Upper lobe of left lung (tissue), 6 donors: Measurements from ENCODE around the gene DELE1. TPM values are rescaled to one million over a fixed set of nuclear protein-coding genes. Genes with fewer than 3 reads are reported as not detected.

Source experiments
- ATAC-seq, 2 donors: fragments of 200-7000 bp; cut with Tn5 transposase; one replicate each; pipeline ENCODE4 v1.9.1; 2022; ENCODE audit warnings: mild to moderate bottlenecking in 2 of 2, moderate library complexity in 2 of 2; ENCODE audit not compliant: low FRiP score in 2 of 2
- DNase-seq, 2 donors: peaks; one replicate each; pipeline ENCODE4 v3.0.0-alpha.2; 2019 to 2020
- H3K27ac ChIP-seq, 4 donors: fragments of 200-600 bp; sonication (generic); one replicate each; pipeline ENCODE4 v1.5.1; 2016 to 2019
- H3K27me3 ChIP-seq, 4 donors: fragments of 200-600 bp; sonication (generic); one replicate each; pipeline ENCODE4 v1.5.1; 2017 to 2019
- H3K36me3 ChIP-seq, 4 donors: fragments of 200-600 bp; sonication (generic); one replicate each; pipeline ENCODE4 v1.5.1; 2016 to 2019
- H3K4me1 ChIP-seq, 4 donors: fragments of 200-600 bp; sonication (generic); one replicate each; pipeline ENCODE4 v1.5.1; 2018 to 2019
- H3K4me3 ChIP-seq, 4 donors: fragments of 200-600 bp; sonication (generic); one replicate each; pipeline ENCODE4 v1.5.1; 2017 to 2019; ENCODE audit warnings: mild to moderate bottlenecking in 2 of 4, moderate library complexity in 1 of 4
- H3K9me3 ChIP-seq, 4 donors: fragments of 200-600 bp; sonication (generic); one replicate each; pipeline ENCODE4 v1.5.1; 2018 to 2019
- CTCF ChIP-seq, 6 experiments: fragments of 450-650 bp in 4 of 6; fragments of 200-600 bp in 2 of 6; sonication (generic) in 2 of 6; IDR thresholded peaks; one replicate each; pipeline ENCODE4 v1.5.1; 2016 to 2019; ENCODE audit warnings: antibody characterized with exemption in 6 of 6
- EP300 ChIP-seq, 4 donors: sonication (generic); formaldehyde crosslinking; IDR thresholded peaks; one replicate each; pipeline ENCODE4 v1.5.1; 2017; ENCODE audit warnings: antibody characterized with exemption in 4 of 4, control low read depth in 2 of 4
- POLR2A ChIP-seq, 4 donors: fragments of 450-650 bp; IDR thresholded peaks; one replicate each; pipeline ENCODE4 v1.5.1; 2016 to 2017; ENCODE audit warnings: antibody characterized with exemption in 4 of 4, mild to moderate bottlenecking in 2 of 4
- POLR2AphosphoS5 ChIP-seq, 2 donors: sonication (generic); formaldehyde crosslinking; IDR thresholded peaks; one replicate each; pipeline ENCODE4 v1.5.1; 2017; ENCODE audit warnings: antibody characterized with exemption in 2 of 2
- WGBS, 2 donors: methylation state at CpG; one replicate each; pipeline ENCODE4 v1.1.5; 2017 to 2018; 5-methylcytosine and 5-hydroxymethylcytosine counted together
- total RNA-seq, 6 donors: library from RNA; depleted of rRNA in 4 of 6; stranded (reverse); fragments of >200 nt in 4 of 6; gene quantifications; one replicate each; pipeline versions ENCODE4 v1.1.0 to v1.2.1, GENCODE V29; 2016 to 2021
- donor health status: DM: no; HTN: no; CAD: no; lungs with moderate emphysema.
- donor health status: DM: no; HTN: yes; CAD: no; lungs with severe emphysema.

Gene DELE1
- total RNA-seq, 6 donors from 2014 or later, result 59.4 to 151 (median 87.5) TPM

GRCh38 chr5:141935538-141935937 lies 11.9 kb downstream of the DELE1 start:
- 85 to 96% methylated on average over 4 of the region's 4 CpGs for WGBS, 2 donors
- Histone ChIP-seq H3K27ac (no peak overlapping the region), H3K27me3 (no peaks in the 10 kb centered on the region), H3K4me3 (no peak overlapping the region), H3K9me3 (no peaks in the 10 kb centered on the region), H3K36me3 (peaks cover 22 to 96% (median 79%) of the 10 kb centered on the region in 4 donors), H3K4me1 (no peaks in the 10 kb centered on the region)
- ATAC-seq (no peak), DNase-seq (no peak)
- no peak for TF ChIP-seq CTCF (IDR thresholded peaks at IDR 0.05)
- no peak for TF ChIP-seq POLR2AphosphoS5 (IDR thresholded peaks at IDR 0.05)
- TF ChIP-seq POLR2A (IDR thresholded peaks at IDR 0.05), result no peak
- no peak for TF ChIP-seq EP300 (IDR thresholded peaks at IDR 0.05)

- peak overlapping the region; percentile 59 to 85 (median 66) for H3K27ac ChIP-seq
- H3K4me1 ChIP-seq, result peaks cover 13 to 27% (median 26%) of the 10 kb centered on the region in 4 donors
- H3K27me3 ChIP-seq, result no peaks in the 10 kb centered on the region
- TF ChIP-seq CTCF (IDR thresholded peaks at IDR 0.05) (peak in 2 of 6 experiments; percentile 17 to 21), EP300 (IDR thresholded peaks at IDR 0.05) (no peak)
- no peak overlapping the region for H3K4me3 ChIP-seq
- 36 to 37% methylated on average over 6 of the region's 6 CpGs for WGBS, 2 donors
- peaks cover 10 to 52% (median 35%) of the 10 kb centered on the region in 4 donors for H3K36me3 ChIP-seq
- no peaks in the 10 kb centered on the region for H3K9me3 ChIP-seq
- DNase-seq (no peak), ATAC-seq (peak; percentile 42 to 52)
Observed at GRCh38 chr5:141940695-141941271, 17.1 kb downstream of the DELE1 start.

GRCh38 chr5:141941307-141941706 lies 17.6 kb downstream of the DELE1 start:
- H3K36me3 ChIP-seq, result peaks cover 6 to 46% (median 31%) of the 10 kb centered on the region in 4 donors
- peaks cover 18 to 33% (median 31%) of the 10 kb centered on the region in 4 donors for H3K4me1 ChIP-seq
- ATAC-seq, result peak in 1 of 2 donors; percentile 41
- no peak overlapping the region for H3K4me3 ChIP-seq
- H3K9me3 ChIP-seq, result no peaks in the 10 kb centered on the region
- DNase-seq, result no peak
- TF ChIP-seq CTCF (IDR thresholded peaks at IDR 0.05) (peak in 1 of 6 experiments; percentile 27), POLR2AphosphoS5 (IDR thresholded peaks at IDR 0.05) (no peak)
- no peaks in the 10 kb centered on the region for H3K27me3 ChIP-seq
- H3K27ac ChIP-seq, result peak overlapping the region; percentile 59 to 85 (median 66)
- 49 to 60% methylated on average over 6 of the region's 6 CpGs for WGBS, 2 donors

- Histone ChIP-seq H3K9me3 (no peaks in the 10 kb centered on the region), H3K36me3 (peaks cover 2 to 42% (median 26%) of the 10 kb centered on the region in 4 donors), H3K27me3 (no peaks in the 10 kb centered on the region), H3K4me3 (no peak overlapping the region), H3K27ac (peak overlapping the region; percentile 59 to 85 (median 66)), H3K4me1 (peaks cover 21 to 37% (median 35%) of the 10 kb centered on the region in 4 donors)
- TF ChIP-seq POLR2A (IDR thresholded peaks at IDR 0.05), result no peak
- no peak for TF ChIP-seq CTCF (IDR thresholded peaks at IDR 0.05)
- no peak for TF ChIP-seq EP300 (IDR thresholded peaks at IDR 0.05)
- TF ChIP-seq POLR2AphosphoS5 (IDR thresholded peaks at IDR 0.05), result no peak
- DNase-seq (no peak), ATAC-seq (no peak)
- WGBS, 2 donors, result 59 to 65% methylated on average over 6 of the region's 6 CpGs
Observed at GRCh38 chr5:141941779-141942178, 18.1 kb downstream of the DELE1 start.
